ENCODE results near the gene UCK2. TPM values are rescaled to one million over a fixed set of nuclear protein-coding genes. Genes with fewer than 3 reads are reported as not detected.
"Not testable (repeated sequence)": the region's sequence is repeated elsewhere in the genome, so short reads cannot be mapped to it uniquely, and the experiment has no call there.

Gene UCK2
- total RNA-seq, result 36.9 and 39.1 TPM in 2 replicates

- intact Hi-C loops (cut with micrococcal nuclease), result loop anchor here (1.0 to 5.0 kb wide), 7 partner anchors 44 to 340 kb away; partner anchors contain the start of genes ALDH9A1, FAM78B, MGST3 and TMCO1
These were observed at the start of gene UCK2 for GRCh38 chr1:165827268-165828102. TSS of gene UCK2 (plus strand) at chr1:165827614. CDS start at chr1:165827834, 220 bp downstream.

DNA sequence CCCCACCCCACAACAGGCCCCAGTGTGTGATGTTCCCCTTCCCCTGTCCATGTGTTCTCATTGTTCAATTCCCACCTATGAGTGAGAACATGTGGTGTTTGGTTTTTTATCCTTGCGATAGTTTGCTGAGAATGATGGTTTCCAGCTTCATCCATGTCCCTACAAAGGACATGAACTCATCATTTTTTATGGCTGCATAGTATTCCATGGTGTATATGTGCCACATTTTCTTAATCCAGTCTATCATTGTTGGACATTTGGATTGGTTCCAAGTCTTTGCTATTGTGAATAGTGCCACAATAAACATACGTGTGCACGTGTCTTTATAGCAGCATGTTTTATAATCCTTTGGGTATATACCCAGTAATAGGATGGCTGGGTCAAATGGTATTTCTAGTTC lies 49.2 kb upstream of the UCK2 start:
- intact Hi-C loops (cut with micrococcal nuclease), result not testable (repeated sequence)

DNA sequence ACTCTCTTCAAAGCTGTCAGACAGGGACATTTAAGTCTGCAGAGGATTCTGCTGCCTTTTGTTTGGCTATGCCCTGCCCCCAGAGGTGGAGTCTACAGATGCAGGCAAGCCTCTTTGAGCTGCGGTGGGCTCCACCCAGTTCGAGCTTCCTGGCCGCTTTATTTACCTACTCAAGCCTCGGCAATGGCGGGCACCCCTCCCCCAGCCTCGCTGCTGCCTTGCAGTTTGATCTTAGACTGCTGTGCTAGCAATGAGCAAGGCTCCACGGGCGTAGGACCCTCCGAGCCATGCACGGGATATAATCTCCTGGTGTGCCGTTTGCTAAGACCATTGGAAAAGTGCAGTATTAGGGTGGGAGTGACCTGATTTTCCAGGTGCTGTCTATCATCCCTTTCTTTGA lies 43.9 kb upstream of the UCK2 start:
- intact Hi-C loops (cut with micrococcal nuclease), result not testable (repeated sequence)

DNA sequence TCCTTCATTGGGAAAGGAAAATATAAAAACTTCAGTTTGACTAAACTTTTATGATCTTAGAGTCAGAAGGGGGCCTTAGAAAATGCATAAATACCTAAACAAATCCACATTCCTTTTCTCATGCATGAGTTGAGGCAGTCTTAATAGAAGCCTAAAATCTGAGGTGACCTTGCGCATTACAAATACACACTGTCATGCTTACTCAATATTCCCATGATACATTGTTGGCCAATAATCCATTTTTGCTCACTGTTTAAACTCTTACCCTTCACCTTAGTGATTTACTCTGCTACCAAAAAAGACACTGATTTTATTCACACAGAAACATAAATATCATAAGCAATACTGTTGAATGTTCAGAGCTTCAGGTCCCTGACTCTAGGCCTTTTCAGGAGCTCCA lies 39.7 kb upstream of the UCK2 start:
- intact Hi-C loops (cut with micrococcal nuclease), result no loop called here

DNA sequence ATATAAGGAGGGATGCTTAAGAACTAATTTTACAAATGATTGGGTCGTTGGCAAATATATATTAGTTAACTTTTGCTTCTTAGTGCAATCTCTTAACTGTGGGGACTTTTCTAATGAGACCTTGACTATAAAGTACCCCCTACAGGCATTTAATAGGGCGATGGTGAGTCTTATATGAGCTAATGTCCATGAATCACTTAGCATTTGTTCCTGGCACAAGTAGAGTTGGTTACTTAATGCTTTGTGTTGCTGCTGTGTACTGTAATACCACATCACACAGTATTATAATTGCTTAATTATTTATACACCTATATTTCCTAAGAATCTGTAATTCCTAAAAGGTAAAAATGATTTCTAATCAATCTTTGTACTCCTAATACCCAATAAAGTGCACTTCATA lies 33.5 kb upstream of the UCK2 start:
- intact Hi-C loops (cut with micrococcal nuclease), result no loop called here

- intact Hi-C loops (cut with micrococcal nuclease), result no loop called here
These were observed 31.5 kb upstream of the UCK2 start for GRCh38 chr1:165795894-165796293.

DNA sequence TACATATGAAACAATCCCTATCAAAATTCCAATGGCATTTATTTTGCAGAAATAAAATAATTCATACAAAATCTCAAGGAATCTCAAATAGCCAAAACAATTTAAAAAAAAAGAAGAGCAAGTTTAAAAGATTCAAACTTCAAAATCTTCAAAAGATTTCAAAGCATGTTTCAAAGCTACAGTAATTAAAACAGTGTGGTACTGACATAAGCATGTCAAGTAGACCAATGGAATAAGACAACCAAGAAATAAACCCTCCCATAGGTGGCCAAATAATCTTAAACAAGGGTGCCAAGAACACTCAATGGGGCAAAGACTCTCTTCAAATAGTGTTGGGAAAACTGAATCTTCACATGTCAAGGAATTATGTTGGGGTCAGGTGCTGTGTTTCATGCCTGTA lies 28.0 kb upstream of the UCK2 start:
- intact Hi-C loops (cut with micrococcal nuclease), result no loop called here

GRCh38 chr1:165804513-165804912 lies 22.9 kb upstream of the UCK2 start:
- intact Hi-C loops (cut with micrococcal nuclease), result not testable (repeated sequence)

DNA sequence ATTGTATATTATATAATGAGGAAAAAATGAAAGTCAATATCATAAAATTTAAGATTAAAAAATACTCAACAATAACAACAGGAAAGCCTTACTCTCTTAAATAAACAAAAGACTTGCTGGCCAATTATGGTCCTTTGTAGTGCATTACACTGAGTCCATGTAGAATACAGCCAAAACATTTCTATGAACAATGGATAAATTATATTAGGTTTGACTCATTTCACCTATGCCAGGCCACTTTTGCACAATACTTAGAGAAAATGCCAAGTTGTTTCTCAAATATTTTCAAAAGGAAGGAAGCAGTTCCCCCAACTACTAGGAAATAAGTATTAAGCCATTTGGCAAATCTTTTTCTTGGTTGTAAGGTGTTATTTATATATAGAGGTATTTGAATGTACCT lies 19.8 kb upstream of the UCK2 start:
- intact Hi-C loops (cut with micrococcal nuclease), result no loop called here

- intact Hi-C loops (cut with micrococcal nuclease), result no loop called here
These were observed 11.7 kb upstream of the UCK2 start for GRCh38 chr1:165815725-165816124.

GRCh38 chr1:165816157-165816556 lies 11.3 kb upstream of the UCK2 start:
- intact Hi-C loops (cut with micrococcal nuclease), result no loop called here

DNA sequence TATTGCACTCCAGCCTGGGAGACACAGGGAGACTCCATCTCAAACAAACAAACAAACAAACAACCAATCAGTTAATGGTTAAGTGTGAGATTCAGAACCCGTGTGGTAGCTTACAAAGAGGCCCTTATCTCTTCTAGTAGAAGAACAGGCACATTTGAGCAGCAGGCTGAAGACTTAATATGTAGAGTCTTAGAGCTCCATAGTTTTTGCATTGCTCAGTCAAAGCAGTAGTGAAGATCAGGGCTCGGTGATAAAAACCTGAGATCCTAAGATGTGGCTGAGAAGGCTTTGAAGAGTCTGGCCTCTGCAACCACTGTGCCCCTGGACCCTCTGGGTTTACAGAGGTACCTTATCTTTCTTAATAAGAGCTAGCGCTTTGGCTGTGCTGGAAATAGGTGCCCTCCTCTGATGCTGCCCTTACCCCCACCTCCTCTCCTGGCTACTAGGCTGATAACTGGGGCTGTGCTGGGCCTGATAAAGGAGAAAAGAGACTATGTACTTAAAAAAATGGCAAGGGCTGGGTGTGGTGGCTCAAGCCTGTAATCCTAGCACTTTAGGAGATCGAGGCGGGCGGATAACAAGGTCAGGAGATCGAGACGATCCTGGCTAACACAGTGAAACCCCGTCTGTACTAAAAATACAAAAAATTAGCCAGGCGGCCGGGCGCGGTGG lies 10.5 kb upstream of the UCK2 start:
- intact Hi-C loops (cut with micrococcal nuclease), result no loop called here

DNA sequence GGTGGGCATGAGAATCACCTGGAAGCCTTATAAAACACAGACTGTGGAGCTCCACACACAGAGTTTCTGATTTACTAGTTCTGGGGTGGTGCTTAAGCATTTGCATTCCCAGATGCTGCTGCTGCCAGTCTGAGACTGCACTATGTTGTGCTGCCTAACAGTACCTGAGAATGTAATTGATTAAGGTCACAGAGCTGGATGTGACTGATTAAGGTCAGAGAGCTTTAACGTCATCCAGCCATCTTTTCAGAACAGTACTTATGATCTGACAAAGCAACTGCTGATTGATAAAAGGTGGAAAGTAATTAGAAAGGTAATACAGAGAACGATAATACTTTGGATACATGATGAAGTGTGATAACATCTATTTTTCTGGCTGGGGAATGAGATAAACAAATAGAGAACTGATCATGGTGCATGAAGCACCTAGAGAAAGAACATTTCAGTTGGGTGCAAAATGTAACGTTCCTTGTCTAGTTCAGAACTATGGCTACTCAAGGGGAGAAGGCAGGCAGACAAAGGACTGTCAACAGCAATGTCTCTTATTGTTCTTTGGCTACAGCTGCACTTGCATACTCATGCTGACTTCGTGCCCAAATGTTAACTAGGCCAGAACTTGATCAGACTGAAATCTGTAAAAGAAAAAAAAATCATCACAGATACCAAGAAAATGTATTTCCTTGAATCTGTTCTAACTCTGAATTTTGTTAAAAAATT lies 3.7 kb upstream of the UCK2 start:
- intact Hi-C loops (cut with micrococcal nuclease), result no loop called here

GRCh38 chr1:165824269-165824643 lies 3.2 kb upstream of the UCK2 start:
- intact Hi-C loops (cut with micrococcal nuclease), result no loop called here

- intact Hi-C loops (cut with micrococcal nuclease), result loop anchor here (1.0 to 5.0 kb wide), 3 partner anchors 88 to 341 kb away; partner anchors contain the start of genes FAM78B and MGST3
These were observed 698 bp upstream of the UCK2 start for GRCh38 chr1:165826565-165827267.

DNA sequence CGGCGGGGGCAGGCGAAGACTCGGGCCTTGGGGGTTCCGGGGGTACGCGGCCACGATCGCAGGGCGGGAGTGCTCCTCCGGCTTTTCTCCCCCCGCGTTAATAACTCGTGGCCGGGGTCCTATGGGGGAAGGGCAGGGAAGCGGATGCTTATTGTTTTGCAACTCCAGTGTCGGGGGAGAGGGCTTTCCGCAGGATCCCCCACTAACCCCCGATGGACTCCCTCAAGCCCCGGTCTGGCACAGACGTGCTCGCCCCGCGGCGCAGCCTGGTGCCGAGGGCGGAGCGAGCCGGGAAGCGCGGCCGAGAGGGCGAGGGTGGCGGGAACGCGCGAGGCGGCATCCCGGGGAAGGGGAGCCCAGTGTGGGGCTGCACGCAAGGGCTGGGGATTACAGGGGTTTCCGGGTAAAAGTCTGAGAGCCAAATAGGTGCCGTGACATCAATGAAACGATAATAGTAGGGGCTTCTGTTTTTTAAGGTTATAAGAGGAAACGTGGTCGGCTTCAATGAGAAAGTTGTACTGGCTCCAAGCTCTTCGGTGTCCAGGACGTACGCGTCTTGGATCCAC lies 772 bp downstream of the UCK2 start:
- intact Hi-C loops (cut with micrococcal nuclease), result loop anchor here (1.0 to 5.0 kb wide), 5 partner anchors 43 to 339 kb away; partner anchors contain the start of genes ALDH9A1, FAM78B and TMCO1

DNA sequence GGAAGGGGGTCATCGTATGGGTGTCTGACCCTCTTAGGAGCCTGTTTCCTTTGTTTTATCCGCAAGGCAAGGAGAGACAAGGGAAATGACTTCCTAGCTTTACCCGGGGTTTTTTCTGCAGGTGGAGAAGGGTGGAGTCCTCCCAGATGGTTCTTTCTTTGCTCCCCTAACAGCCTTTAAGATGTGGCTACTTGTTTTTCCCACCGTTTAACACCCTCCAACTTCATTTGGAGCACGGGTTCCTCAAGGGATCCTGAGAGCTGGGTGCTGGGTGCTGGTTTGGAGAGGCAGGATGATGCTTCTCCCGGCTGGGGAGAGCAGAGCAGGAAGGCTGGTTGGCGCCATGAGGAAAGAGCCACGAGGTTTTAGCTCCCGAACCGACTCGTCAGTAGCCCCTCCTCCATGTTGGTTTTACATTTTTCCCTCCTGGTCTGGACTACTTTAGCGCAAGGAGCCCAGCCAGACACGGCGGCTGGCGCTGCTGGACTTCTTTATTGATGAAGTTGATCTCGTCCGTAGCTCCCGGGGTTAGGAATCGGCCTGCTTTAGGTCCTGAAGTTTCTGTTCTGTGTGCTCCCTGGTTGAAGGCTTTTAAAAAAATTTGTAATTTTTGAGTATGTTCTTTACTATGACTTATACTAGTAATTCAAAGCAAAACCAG lies 1.4 kb downstream of the UCK2 start:
- intact Hi-C loops (cut with micrococcal nuclease), result loop anchor here (1.0 to 5.0 kb wide), 5 partner anchors 43 to 339 kb away; partner anchors contain the start of genes ALDH9A1, FAM78B and TMCO1

- intact Hi-C loops (cut with micrococcal nuclease), result loop anchor here (5.0 kb wide), 1 partner anchor 337 kb away; the partner anchor contains the start of gene FAM78B
These were observed 2.5 kb downstream of the UCK2 start for GRCh38 chr1:165829888-165830287.

DNA sequence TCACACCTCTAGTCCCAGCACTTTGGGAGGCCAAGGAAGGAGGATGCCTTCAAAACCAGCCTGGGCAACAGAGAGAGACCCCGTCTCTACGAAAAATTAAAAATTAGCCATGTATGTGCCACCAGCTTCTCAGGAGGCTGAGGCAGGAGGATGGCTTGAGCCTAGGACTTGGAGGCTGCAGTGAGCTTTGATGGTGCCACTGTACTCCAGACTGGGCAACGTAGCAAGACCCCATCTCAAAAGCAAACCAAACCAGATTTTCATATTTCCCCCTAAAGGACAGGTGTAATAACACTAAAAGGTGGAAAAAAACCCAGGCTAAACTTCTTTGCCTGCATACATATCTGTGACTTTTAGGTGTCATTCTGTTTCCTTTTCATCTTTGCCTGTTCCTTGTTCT lies 3.7 kb downstream of the UCK2 start:
- intact Hi-C loops (cut with micrococcal nuclease), result no loop called here

GRCh38 chr1:165832902-165833301 lies 5.5 kb downstream of the UCK2 start:
- intact Hi-C loops (cut with micrococcal nuclease), result no loop called here

All from T-helper 1 cell treated with Interleukin-12 subunit alpha and Interleukin-12 subunit beta and Interleukin-4 antibody, amounts not matched to agents 30 ng/mL and 1 ng/mL, for 36 hours (primary cell).